ENCODE measurements around the gene MGAT1. TPM values are rescaled to one million over a fixed set of nuclear protein-coding genes. Genes with fewer than 3 reads are reported as not detected.

MGAT1 gene
- total and polyA plus RNA-seq, 10 donors: 61.2 to 270 (median 224) TPM

DNA sequence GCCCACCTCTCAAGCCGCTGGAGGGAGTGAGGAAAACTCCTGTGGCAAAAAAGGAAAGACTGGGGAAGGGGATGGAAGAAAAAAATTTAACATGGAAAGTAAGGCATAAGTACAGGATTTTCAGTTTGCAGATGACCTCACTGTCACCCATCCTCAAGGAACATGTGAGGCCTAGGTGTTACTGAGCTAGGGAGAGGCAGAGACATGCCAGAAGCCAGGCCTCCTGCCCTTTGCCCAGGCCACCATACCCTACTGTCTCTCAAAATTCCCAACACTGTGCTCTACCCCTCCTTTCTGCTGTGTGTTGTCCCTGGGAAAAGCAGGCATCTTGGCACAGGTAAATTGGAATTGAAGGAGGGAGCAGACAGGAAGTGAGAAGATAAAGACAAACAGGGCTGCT is 4.4 kb upstream of the MGAT1 start:
- Histone ChIP-seq H3K27ac (peak overlapping the region; percentile 80 to 99 (median 99)), H3K27me3 (replicated peaks in 1 of 7) (no peaks in the 10 kb centered on the region), H3K4me1 (peaks cover 63 to 87% (median 82%) of the 10 kb centered on the region in 6 donors), H3K4me3 (peak overlapping the region in 6 of 8 donors; percentile 12 to 90 (median 54)), H3K36me3 (peaks cover 0 to 7% (median 0%) of the 10 kb centered on the region in 6 donors), H3K9me3 (no peaks in the 10 kb centered on the region)
- no peak for DNase-seq
- 79 to 100% (median 86%) methylated on average over 1 of the region's 1 CpG for WGBS, 5 donors
- no peak for TF ChIP-seq POLR2A (IDR thresholded peaks at IDR 0.05)
- TF ChIP-seq, protein P1, sequence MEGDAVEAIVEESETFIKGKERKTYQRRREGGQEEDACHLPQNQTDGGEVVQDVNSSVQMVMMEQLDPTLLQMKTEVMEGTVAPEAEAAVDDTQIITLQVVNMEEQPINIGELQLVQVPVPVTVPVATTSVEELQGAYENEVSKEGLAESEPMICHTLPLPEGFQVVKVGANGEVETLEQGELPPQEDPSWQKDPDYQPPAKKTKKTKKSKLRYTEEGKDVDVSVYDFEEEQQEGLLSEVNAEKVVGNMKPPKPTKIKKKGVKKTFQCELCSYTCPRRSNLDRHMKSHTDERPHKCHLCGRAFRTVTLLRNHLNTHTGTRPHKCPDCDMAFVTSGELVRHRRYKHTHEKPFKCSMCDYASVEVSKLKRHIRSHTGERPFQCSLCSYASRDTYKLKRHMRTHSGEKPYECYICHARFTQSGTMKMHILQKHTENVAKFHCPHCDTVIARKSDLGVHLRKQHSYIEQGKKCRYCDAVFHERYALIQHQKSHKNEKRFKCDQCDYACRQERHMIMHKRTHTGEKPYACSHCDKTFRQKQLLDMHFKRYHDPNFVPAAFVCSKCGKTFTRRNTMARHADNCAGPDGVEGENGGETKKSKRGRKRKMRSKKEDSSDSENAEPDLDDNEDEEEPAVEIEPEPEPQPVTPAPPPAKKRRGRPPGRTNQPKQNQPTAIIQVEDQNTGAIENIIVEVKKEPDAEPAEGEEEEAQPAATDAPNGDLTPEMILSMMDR (IDR thresholded peaks at IDR 0.05 in 8 of 11, conservative IDR thresholded peaks at IDR 0.05 in 3 of 11): no peak
- no peak for TF ChIP-seq POLR2AphosphoS5 (IDR thresholded peaks at IDR 0.05)
- intact Hi-C loops (cut with DNase I; ENCODE audit: low total_unique reads): no loop called here

GRCh38 chr5:180806351-180807011 is 3.9 kb upstream of the MGAT1 start:
- TF ChIP-seq, protein P1 (IDR thresholded peaks at IDR 0.05 in 8 of 11, conservative IDR thresholded peaks at IDR 0.05 in 3 of 11): no peak
- TF ChIP-seq POLR2A (IDR thresholded peaks at IDR 0.05) (no peak), POLR2AphosphoS5 (IDR thresholded peaks at IDR 0.05) (peak in 2 of 3 donors; percentile 16 to 39)
- peak overlapping the region; percentile 80 to 99 (median 99) for H3K27ac ChIP-seq
- no peak for DNase-seq
- 41 to 59% (median 46%) methylated on average over 9 of the region's 9 CpGs for WGBS, 5 donors
- H3K4me1 ChIP-seq: peaks cover 64 to 87% (median 82%) of the 10 kb centered on the region in 6 donors
- peak overlapping the region in 5 of 8 donors; percentile 12 to 90 (median 56) for H3K4me3 ChIP-seq
- H3K36me3 ChIP-seq: peaks cover 0 to 10% (median 0%) of the 10 kb centered on the region in 6 donors
- no peaks in the 10 kb centered on the region for H3K9me3 ChIP-seq
- no peaks in the 10 kb centered on the region for H3K27me3 ChIP-seq (replicated peaks in 1 of 7)
- intact Hi-C loops (cut with DNase I; ENCODE audit: low total_unique reads): no loop called here

- Histone ChIP-seq H3K4me3 (peak overlapping the region; percentile 58 to 98 (median 94)), H3K36me3 (peaks cover 0 to 33% (median 3%) of the 10 kb centered on the region in 6 donors), H3K27me3 (replicated peaks in 1 of 7) (no peaks in the 10 kb centered on the region), H3K4me1 (peaks cover 82 to 94% (median 89%) of the 10 kb centered on the region in 6 donors), H3K27ac (peak overlapping the region; percentile 80 to 99 (median 99)), H3K9me3 (no peaks in the 10 kb centered on the region)
- peak; percentile 89 for DNase-seq
- TF ChIP-seq POLR2A (IDR thresholded peaks at IDR 0.05) (no peak), POLR2AphosphoS5 (IDR thresholded peaks at IDR 0.05) (no peak)
- TF ChIP-seq, protein P1 (IDR thresholded peaks at IDR 0.05 in 8 of 11, conservative IDR thresholded peaks at IDR 0.05 in 3 of 11): no peak
- WGBS, 5 donors: 24 to 51% (median 42%) methylated on average over 13 to 22 of the region's 22 CpGs
- intact Hi-C loops (cut with DNase I; ENCODE audit: low total_unique reads): no loop called here
Observed at GRCh38 chr5:180804129-180804618, 1.6 kb upstream of the MGAT1 start.

Data from spleen (tissue), 11 donors.